Measurements from ENCODE around the gene FBXL17.

FBXL17 gene

GRCh38 chr5:108257996-108258395 is 123.9 kb downstream of the FBXL17 start:
- H3K36me3 ChIP-seq: no peaks in the 10 kb centered on the region
- TF ChIP-seq, protein P1, sequence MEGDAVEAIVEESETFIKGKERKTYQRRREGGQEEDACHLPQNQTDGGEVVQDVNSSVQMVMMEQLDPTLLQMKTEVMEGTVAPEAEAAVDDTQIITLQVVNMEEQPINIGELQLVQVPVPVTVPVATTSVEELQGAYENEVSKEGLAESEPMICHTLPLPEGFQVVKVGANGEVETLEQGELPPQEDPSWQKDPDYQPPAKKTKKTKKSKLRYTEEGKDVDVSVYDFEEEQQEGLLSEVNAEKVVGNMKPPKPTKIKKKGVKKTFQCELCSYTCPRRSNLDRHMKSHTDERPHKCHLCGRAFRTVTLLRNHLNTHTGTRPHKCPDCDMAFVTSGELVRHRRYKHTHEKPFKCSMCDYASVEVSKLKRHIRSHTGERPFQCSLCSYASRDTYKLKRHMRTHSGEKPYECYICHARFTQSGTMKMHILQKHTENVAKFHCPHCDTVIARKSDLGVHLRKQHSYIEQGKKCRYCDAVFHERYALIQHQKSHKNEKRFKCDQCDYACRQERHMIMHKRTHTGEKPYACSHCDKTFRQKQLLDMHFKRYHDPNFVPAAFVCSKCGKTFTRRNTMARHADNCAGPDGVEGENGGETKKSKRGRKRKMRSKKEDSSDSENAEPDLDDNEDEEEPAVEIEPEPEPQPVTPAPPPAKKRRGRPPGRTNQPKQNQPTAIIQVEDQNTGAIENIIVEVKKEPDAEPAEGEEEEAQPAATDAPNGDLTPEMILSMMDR (IDR thresholded peaks at IDR 0.05; ENCODE audit: low read depth, low read length): no peak
- H3K27me3 ChIP-seq: no peaks in the 10 kb centered on the region
- no peak for DNase-seq
- no peak overlapping the region for H3K4me3 ChIP-seq (ENCODE audit: low read depth, low read length)
- no peaks in the 10 kb centered on the region; the same call in none of the 2 replicates for H3K4me1 ChIP-seq
- no peaks in the 10 kb centered on the region for H3K9me3 ChIP-seq

DNA sequence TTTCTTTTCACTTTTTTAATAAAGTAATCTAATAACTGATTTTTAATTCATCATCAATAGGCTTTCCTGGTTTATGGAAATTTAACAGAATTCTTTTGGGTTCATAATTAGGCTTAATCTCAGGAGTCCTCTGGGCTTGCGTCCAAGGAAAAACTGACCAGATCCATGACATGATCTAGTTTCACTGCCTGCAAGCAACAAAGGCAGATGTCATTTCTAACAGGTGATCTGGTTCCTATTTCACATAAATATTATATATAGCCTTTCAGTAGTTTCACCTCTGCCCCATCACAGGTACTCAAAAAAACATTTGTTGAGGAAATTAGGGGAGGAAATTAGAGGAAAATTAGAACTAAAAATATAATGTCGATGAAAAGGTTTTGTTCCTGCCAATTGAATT is 126.4 kb downstream of the FBXL17 start:
- TF ChIP-seq, protein P1 (IDR thresholded peaks at IDR 0.05; ENCODE audit: low read depth, low read length): no peak
- Histone ChIP-seq H3K4me1 (no peaks in the 10 kb centered on the region; the same call in none of the 2 replicates), H3K9me3 (no peaks in the 10 kb centered on the region), H3K36me3 (no peaks in the 10 kb centered on the region), H3K27me3 (no peaks in the 10 kb centered on the region), H3K4me3 (ENCODE audit: low read depth, low read length) (no peak overlapping the region)
- peak; percentile 26 for DNase-seq

DNA sequence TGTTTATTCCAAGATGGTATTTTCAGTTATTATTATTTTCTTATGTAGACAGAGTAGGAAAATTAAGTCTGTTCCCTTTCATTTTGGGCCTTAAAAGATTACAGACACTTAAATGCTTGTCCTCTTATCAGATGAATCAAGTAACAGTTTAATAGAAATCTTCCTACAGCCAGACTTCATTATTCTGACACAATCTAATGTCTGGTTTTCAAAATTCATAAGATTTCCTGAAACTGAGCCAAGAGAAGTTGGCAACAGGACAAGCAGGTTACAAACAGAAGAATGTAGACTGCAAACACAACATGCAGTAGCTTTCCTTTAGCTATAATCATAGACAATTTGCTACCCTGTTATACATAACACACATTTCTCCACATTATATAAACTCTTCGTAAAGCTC is 130.5 kb downstream of the FBXL17 start:
- H3K4me3 ChIP-seq (ENCODE audit: low read depth, low read length): no peak overlapping the region
- TF ChIP-seq, protein P1 (IDR thresholded peaks at IDR 0.05; ENCODE audit: low read depth, low read length): no peak
- H3K4me1 ChIP-seq: no peaks in the 10 kb centered on the region; the same call in none of the 2 replicates
- DNase-seq: peak; percentile 37
- no peaks in the 10 kb centered on the region for H3K9me3 ChIP-seq
- H3K27me3 ChIP-seq: no peaks in the 10 kb centered on the region
- no peaks in the 10 kb centered on the region for H3K36me3 ChIP-seq

DNA sequence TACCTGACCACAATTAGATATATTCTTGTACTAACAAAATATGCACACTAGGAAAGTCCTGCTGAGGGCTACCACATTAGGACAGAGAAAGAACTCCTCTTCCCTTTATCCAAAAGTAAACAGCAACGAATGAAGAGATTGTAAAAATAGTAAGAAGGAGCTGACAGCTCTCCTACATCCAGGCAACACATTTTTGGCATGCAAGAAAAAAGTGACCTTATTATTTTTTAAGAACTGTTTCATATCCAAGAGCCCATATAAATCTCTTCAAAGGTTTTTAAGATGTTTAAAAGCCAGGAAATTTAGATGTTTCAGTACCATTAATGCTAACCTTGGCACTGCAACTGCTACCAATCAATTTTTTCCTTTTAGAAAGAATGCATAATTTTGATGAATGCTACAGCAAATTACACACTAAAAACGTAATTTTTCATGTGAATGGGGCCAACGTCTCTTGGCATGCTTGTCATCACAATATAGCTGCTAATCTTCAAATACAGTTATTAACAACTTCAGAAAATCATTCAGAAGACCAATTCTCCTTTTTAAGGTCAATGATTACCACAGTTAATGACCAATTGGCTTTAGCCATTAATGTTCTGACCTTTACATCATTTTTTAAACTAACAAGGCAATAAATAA is 132.0 kb downstream of the FBXL17 start:
- TF ChIP-seq, protein P1 (IDR thresholded peaks at IDR 0.05; ENCODE audit: low read depth, low read length): no peak
- no peak for DNase-seq
- no peaks in the 10 kb centered on the region for H3K36me3 ChIP-seq
- no peaks in the 10 kb centered on the region for H3K4me1 ChIP-seq
- no peaks in the 10 kb centered on the region for H3K27me3 ChIP-seq
- no peaks in the 10 kb centered on the region for H3K9me3 ChIP-seq
- no peak overlapping the region for H3K4me3 ChIP-seq (ENCODE audit: low read depth, low read length)

- TF ChIP-seq, protein P1 (IDR thresholded peaks at IDR 0.05; ENCODE audit: low read depth, low read length): no peak
- Histone ChIP-seq H3K9me3 (no peaks in the 10 kb centered on the region), H3K27me3 (no peaks in the 10 kb centered on the region), H3K4me3 (ENCODE audit: low read depth, low read length) (no peak overlapping the region), H3K4me1 (no peaks in the 10 kb centered on the region), H3K36me3 (no peaks in the 10 kb centered on the region)
- no peak for DNase-seq
These were observed 132.7 kb downstream of the FBXL17 start for GRCh38 chr5:108249095-108249784.
